ENCODE data around the gene SEMA7A.

- no peak for TF ChIP-seq CTCF (IDR thresholded peaks at IDR 0.05; ENCODE audit: low read length)
- TF ChIP-seq EZH2 (optimal IDR thresholded peaks at IDR 0.05; ENCODE audit: low read depth, low read length) = no peak
These were observed 60.6 kb downstream of the SEMA7A start for GRCh38 chr15:74373056-74373650.
